G401 (cell line): ENCODE results near the gene CALCOCO1. TPM values are rescaled to one million over a fixed set of nuclear protein-coding genes. Genes with fewer than 3 reads are reported as not detected.

Experiments
- DNase-seq: peaks from one replicate; pipeline ENCODE4 v3.0.0-alpha.2; 2015; ENCODE audit warnings: low spot score
- in situ Hi-C: cut with HindIII; loops from 2 replicates; pipeline ENCODE4 v1.10.0; 2016; ENCODE audit warnings: low sequenced_read_pairs, mixed read lengths
- total RNA-seq: library from RNA; depleted of rRNA; stranded (reverse); fragments of >200 nt; shearing (Covaris generic); gene quantifications from 2 replicates; pipeline ENCODE4 v1.2.3, GENCODE V29; 2014

CALCOCO1 gene
- total RNA-seq, 1 experiment from 2014 or later = 232 TPM

GRCh38 chr12:53754633-53755264 lies 27.5 kb upstream of the CALCOCO1 start:
- peak; percentile 78 for DNase-seq
- in situ Hi-C loops = no loop called here

GRCh38 chr12:53754188-53754585 lies 26.9 kb upstream of the CALCOCO1 start:
- peak; percentile 69 for DNase-seq
- in situ Hi-C loops = no loop called here

GRCh38 chr12:53752621-53753020 lies 25.4 kb upstream of the CALCOCO1 start:
- in situ Hi-C loops = no loop called here
- peak; percentile 74 for DNase-seq

- in situ Hi-C loops = no loop called here
- DNase-seq = peak; percentile 69
These were observed 24.9 kb upstream of the CALCOCO1 start for GRCh38 chr12:53752192-53752601.

- in situ Hi-C loops = no loop called here
- DNase-seq = peak; percentile 66
These were observed 24.3 kb upstream of the CALCOCO1 start, which contains the start of gene CISTR for GRCh38 chr12:53751336-53752191. Gene CISTR, minus strand, starts transcription at chr12:53751979.

GRCh38 chr12:53750812-53751335 lies 23.6 kb upstream of the CALCOCO1 start:
- in situ Hi-C loops = no loop called here
- DNase-seq = peak; percentile 91

GRCh38 chr12:53749986-53750811 lies 22.9 kb upstream of the CALCOCO1 start:
- in situ Hi-C loops = no loop called here
- no peak for DNase-seq

GRCh38 chr12:53748072-53748840 lies 21.0 kb upstream of the CALCOCO1 start:
- DNase-seq = peak; percentile 8

GRCh38 chr12:53747095-53747494 lies 19.8 kb upstream of the CALCOCO1 start:
- DNase-seq = no peak
- in situ Hi-C loops = no loop called here

More at GRCh38 chr12:53748072-53748840, 21.0 kb upstream of the CALCOCO1 start:
- in situ Hi-C loops = no loop called here

GRCh38 chr12:53746592-53747092 lies 19.4 kb upstream of the CALCOCO1 start:
- in situ Hi-C loops = no loop called here

GRCh38 chr12:53744751-53745150 lies 17.5 kb upstream of the CALCOCO1 start:
- peak; percentile 79 for DNase-seq
- in situ Hi-C loops = no loop called here

More at GRCh38 chr12:53746592-53747092, 19.4 kb upstream of the CALCOCO1 start:
- peak; percentile 95 for DNase-seq

- no peak for DNase-seq
- in situ Hi-C loops = no loop called here
These were observed 16.8 kb upstream of the CALCOCO1 start for GRCh38 chr12:53744130-53744441.

- in situ Hi-C loops = no loop called here
These were observed 16.2 kb upstream of the CALCOCO1 start for GRCh38 chr12:53743266-53744129.

GRCh38 chr12:53740130-53740491 lies 12.9 kb upstream of the CALCOCO1 start:
- in situ Hi-C loops = no loop called here
- DNase-seq = no peak

More at GRCh38 chr12:53743266-53744129, 16.2 kb upstream of the CALCOCO1 start:
- DNase-seq = peak; percentile 86

- DNase-seq = no peak
- in situ Hi-C loops = no loop called here
These were observed 12.2 kb upstream of the CALCOCO1 start for GRCh38 chr12:53739214-53740129.

- DNase-seq = peak; percentile 77
- in situ Hi-C loops = no loop called here
These were observed 11.4 kb upstream of the CALCOCO1 start for GRCh38 chr12:53738406-53739213.
